HG03575 (cell line): ENCODE data around the gene TNFRSF18.

Experiments used
- ATAC-seq: cut with Tn5 transposase; IDR thresholded peaks from one replicate; pipeline ENCODE4 v1.9.1; 2021; ENCODE audit not compliant: unreplicated experiment, insufficient number of reproducible peaks, low FRiP score; ENCODE audit errors: extremely low read depth

The TNFRSF18 gene

DNA sequence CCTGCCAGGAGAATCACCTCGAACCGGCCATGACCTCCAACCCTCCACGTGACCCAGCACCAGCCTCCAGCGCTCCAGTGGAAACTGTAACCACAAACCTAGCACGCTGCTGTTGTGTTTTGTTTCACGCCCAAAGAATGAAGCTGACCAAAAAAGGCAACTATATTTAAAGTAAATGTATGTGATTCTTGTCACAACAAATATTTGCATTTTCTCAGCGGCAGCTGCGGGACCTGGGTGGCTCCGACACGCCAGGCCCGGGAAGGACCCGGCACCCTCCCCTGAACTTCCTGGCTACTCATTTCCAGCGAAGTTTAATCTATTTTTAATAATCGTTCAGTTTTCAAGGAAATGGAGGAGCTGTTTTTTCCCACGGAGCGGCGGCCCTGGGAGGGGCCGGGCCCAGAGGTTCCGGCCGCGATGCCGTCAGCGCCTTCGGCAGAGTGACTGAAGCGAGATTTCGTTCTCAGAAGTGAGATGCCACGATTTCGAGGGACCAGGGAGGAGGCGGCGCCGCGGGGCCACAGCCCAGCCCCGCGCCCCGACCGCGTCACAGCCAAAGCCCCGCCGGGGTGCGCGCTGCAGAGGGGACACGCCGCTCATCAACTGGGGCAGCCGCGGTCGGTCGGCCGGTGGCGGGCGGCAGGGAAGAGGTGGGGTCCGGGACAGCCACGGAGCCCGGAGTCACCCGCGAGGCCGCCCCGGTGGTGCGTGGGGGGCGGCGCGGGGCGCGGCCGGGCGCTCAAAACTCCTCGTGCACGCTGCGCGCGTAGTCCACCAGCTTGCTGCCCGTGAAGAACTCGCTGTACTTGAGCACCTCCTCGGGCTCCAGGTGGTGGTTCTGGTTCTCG lies 10.6 kb upstream of the TNFRSF18 start:
- ATAC-seq = no peak

DNA sequence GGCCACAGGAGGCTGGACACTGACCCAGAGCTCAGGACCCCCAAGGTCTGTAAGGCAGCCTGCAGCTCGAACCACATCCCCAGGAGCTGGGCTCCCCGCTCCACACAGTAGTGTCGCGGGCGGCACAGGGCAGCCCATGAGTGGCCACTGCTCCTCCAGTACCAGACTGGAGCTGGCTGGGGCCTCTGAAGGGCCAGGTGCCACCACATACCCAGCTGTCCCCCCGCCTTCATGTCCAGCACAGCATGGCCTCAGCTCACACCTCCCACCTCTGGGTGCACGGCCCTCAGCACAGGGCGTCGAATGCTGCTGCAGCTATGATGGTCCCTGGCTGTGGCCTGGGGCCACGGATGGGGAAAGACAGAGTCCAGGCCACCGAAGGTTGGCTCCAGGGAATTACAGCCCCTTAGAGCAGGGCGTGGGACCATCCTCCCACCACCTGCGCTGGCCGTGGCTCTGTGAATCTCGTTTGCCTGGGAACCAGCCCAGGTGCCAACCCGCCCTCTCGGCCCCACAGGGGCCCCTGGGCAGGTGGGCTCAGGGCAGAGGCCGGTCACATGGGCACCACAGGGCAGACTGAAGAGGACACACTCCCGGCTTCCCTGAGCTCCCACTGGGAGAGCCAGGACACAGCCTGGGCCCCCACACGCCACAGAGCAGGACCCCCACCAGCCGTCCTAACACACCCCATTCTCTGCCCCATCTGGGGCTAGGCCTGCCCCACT lies 9.7 kb upstream of the TNFRSF18 start:
- ATAC-seq = no peak

DNA sequence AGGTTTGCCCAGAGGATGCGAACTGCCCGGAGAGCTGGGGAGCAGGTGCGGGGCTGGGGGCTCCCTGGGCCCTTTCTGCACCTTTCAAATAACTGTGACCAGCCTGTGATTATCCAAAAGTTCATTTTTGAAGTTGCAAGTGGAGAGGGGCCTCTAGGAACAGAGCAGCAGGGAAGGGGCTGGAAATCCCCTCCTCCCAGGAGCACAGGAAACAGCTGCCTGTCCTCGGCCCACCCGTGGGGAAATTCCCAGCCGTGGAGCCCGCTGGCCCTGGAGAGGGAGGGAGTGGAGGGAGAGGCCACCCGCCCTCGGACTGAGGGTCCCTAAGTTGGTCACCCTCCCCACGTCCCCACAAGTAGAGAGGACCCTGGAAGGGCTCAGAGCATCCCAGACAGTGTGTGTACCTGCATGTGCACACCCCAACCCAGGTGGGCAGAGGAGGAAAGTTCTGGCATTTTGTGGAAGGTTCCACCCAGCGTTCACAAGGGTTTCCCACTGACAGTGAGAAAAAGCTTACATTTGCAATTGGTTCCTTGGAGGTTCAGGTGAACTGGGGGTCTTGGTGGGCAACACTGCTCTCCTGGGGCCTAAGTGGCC lies 8.8 kb upstream of the TNFRSF18 start:
- ATAC-seq = no peak

DNA sequence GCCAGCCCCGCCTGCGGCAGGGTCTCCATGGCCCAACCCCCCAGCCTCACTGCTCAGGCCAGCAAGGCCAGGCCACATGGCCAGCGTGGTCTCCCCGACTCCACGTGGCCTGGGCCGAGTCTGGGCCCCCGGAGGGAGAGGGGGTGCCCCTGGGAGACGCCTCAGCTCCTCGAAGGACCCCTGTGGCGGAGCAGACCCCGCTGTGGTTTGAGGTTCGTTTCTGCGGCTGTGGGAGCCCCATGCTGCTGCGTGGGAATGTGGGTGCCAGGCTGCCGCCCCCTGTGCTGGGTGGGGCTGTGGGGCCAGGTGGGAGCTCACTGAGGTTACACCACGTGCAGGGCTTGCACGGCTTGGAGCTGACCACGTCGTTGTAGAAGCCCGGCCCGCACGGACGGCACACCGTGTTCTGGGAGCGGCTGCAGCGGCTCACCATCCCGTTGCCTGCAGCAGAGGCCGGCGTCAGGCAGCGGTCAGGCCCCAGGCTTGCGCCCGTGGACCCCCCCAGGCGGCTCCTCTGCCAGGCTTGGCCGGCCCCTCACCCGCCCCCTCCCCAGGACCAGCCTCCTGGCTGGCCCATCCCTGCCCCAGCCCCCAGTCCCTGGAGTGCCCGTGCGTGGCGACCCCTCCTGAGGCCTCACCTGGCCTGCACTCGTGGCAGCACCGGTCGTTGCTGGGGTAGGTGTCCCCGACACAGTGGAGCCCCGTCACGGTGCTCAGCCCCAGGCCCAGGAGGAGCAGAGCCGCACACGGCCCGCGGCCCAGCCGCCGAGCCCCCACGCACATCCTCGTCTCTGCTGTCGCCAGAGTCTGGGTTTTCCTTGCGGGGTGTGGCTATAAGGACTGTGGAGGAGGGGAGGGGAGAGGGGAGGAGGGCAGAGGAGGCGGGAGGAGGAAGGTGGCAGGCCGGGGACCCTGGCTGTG lies 7.2 kb upstream of the TNFRSF18 start, which contains the start of gene TNFRSF4:
TSS of gene TNFRSF4 (minus strand) at position 809 of the 921 bp plus-strand sequence. CDS start at position 783, 26 bp downstream.
- ATAC-seq = no peak

DNA sequence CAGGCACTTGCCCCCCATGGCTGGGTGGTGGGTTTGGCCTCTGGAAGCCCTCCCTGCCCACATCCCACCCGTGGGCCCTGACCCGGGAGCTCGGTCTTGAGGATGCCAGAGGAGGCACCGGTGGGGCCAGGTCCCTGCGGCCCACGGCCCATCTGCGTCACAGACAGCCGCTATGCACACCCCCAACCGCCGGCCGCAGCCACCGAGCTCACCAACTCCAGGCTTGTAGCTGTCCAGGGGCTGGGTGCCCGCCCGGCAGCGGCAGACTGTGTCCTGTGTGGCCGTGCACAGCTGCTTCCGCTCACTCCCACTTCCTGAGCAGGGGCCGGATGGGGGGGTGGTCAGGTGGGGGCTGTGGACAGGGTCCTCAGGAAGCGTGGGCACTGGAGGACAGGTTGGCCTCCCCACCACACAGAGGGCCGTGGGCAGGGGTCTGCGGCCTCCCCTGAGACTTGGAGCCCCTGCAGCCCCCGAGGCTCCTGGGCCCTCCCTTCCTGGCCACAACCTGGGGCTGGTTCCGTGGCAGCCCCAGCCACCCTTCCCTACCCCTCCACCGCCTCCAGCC lies 6.5 kb upstream of the TNFRSF18 start:
- ATAC-seq = no peak

DNA sequence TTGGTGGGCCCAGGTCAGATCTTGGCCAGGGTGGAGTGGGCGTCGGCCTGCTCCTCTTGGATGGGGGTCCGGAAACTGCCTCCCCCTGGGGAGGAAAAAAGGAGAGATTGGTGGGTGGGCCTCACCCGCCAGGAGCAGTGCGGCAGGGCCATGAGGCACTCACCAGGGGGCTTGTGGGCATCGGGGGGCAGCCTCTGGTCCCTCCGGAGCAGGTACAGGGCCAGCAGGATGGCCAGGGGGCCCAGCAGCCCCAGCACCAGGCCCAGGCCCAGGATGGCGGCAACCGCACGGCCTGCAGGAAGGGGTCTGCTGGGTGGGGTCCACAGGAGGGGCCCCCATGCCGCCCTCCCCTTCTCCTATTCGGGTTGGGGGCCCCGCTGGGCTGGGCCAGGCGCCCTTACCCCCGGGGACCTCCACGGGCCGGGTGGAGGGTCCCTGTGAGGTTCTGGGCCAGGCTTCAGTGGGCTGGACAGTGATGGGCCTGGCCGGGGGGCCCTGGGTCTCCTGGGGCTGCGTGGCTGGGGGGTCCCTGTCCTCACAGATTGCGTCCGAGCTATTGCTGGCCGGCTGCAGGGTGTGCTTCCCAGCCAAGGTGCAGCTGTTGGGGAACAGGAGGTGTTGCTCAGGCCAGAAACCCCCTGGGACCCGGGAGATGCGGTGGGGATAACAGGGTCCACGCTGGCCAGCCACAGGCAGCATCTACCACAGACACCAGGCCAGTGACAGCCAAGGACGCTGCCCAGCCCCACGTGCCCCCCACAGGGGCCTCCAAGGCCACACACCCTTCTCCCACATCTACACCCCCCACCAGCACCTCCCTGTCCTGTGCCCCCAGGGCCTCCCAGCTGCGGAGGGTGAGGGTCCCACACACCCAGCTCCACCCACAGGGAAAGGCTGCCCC lies 5.4 kb upstream of the TNFRSF18 start:
- no peak for ATAC-seq

DNA sequence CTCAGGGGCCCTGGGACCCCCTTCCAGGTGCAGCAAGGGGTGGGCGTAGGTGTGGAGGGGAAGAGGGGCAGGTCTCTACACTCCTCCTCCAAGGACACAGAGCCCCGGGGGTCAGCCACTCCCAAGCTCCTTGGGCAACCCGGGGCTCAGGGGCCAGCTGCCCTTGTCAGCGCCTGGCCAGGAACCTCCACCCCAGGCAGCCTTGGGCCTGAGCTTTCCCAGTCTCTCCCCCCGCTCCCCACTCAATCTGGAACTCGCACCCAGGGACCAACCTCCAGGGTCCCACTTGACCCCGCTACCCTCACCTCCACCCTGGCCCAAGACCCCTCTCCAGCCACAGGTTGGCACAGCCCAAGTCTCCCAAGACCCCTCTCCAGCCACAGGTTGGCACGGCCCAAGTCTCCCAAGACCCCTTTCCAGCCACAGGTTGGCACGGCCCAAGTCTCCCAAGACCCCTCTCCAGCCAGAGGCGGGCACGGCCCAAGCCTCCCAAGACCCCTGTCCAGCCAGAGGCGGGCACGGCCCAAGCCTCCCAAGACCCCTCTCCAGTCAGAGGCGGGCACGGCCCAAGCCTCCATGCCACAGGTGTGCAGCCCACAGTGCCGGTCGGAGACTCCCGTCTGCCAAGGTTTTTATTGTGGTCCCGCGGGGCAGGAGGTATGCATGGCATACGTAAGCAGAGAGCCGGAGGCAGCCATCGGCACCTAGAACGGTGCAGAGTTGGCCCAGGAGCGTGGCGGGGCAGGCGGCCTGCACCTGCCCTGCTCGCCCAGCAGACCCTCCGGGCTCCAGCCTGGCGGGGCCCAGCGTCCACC lies 4.5 kb upstream of the TNFRSF18 start:
- ATAC-seq = no peak

DNA sequence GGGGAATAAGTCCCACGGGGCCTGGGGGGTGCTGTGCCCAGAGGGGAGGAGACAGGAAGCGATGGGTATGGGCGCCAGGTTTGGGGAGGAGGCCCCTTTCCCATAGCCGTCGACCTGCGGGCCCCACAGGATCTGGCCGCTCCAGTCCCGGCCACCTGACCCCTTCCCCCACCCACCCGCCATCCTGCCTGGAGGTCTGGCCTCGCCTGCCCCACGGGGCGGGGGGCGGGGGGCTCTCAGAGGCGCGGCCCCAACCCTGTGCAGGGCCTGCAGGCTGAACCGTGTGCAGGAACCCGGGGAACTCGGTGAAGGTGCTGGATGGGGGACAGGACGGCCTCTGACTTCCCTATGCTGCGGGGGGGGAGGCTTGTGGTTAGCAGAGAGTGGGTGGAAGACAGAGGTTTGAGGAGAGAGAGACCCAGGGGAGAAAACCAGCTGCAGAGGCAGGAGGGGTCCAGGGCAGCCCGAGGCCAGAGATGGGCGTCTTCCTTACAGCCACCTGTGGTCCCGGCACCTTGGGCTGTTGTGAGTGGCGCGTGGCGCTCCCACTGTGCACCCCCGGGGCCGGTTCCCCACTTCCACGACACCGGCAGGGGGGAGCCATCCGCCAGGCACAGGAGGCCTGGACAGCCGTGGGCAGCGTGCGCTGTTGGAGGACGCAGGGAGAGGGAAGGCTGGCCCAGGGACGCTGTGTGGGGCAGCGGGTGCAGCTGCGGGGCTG lies 2.5 kb upstream of the TNFRSF18 start:
- ATAC-seq = no peak

DNA sequence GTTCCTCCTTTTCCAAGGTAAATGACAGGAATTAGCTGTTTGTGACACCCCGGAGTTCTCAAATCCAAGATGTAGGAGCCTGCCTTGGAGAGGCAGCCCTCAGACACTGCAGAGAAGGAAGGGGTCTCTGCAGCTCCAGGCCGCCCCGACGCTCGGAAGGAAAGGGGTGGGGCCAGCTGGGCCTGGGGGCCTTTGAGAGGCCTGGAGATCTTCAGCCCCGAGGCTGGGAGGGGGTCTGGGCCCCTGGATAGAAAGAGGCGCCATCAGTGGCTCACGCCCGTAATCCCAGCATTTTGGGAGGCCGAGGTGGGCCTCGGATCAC lies 1.1 kb upstream of the TNFRSF18 start:
- ATAC-seq = no peak

DNA sequence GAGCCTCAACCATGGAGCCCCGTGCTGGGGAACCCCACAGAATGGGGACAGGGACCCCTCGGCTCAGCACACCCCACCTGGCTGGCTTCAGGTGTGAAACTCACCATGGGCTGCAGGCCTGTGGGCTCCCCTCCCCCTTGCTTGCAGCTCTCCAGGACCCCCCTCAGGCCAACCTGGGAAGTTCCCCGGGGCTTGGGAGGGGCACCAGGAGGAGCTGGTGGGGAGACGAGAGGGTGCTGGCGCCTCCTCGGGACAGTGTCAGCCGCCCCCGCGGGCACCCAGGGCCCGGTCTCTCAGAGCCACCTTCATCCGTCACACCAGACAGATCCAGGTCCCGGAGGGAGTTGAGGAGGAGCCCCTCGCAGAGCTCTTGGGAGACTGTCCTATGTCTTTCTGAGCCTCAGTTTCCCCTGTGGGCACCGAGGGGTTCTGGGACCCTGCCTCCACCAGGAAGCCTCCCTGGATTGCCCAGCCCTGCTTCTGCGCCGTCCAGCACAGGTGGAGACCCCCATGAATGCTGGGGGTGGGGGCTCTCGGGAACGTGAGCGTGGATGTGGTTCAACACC lies 657 bp upstream of the TNFRSF18 start:
- no peak for ATAC-seq

DNA sequence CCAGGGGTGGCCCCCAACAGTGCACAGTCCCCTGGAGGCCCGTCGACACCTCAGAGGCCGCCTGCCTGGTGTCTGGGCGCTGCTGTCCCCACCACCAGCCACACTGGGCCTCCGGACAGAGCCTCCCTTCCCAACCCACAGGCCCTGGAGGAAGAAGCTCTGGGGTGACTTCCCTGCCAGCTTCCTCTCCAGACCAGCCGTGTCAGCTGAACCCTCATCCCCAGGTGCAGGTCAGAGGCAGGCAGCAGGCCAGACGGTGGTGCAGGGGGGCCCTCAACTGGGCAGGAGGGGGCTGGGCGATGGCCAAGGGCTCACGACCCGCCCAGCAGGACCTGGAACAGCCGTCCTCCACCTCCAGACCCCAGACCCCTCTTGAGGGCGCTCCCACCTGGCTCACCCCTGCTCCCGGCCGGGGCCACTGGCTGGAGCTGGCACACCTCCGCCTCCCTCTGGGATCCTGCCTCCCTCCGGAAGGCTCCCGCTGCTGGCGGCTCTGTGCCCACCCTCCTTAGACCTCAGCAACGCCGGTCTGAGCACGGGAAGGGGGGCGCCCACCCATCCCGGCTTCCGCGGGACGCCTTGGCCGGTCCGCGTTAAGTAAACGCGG lies 520 bp downstream of the TNFRSF18 start:
- ATAC-seq = no peak

DNA sequence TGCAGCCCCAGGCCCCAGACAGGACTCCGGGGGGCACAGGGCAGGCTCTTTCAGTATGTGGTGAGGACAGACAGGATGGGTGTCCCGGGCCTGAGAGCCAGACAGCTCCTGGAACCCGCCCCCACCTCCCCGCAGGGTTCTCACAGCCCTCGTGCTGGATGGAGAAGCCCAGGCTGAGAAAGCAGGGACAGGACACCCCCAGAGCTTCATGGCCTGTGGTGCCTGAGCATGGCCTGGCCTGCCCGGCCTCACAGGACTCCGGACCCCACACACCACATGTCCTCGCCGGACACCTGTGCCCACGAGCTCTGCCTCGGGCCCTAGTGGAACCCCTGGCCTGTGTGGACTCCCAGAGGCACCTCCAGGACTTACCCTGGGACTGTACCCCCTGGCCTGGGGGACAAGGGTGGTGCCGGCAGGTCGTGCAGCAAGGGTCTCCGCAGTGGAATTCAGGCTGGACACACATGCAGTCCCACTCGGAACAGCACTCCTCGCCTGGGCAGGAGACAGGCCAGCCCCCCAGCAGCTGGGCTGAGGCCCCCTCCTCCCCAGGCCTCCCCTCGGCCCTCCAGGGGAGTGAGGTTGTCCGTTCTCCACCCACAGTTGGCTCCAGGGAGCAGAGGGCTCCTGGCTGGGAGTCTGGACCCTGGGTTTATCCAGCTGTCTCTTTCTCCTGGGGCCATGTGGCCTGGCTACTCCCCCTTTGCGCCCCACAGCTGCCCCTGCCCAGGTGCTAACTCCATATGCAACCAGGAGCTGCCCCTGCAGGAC lies 1.2 kb downstream of the TNFRSF18 start:
- no peak for ATAC-seq

DNA sequence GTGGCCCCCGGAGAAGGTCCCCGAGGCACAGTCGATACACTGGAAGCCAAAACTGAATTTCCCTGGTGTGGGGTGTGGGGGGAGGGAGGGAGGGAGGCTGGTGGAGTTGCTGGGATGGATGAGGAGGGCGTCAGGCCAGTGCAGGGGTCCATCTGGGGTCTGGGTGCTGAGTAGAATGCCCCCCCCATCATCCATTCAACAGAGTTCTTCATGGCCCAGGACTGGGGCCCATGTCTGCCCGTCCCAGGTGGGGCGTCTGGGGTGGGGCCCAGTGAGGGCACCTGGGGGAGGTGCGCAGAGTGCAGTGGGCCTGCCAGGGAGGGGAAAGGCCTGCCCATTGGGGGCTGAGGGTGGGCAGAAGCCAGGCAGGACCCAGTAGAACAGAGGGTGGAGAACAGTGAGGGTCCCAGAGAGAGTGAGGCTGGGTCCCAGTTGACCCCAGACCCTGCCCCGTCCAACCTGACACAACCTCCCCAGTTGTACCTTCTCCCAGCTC lies 1.9 kb downstream of the TNFRSF18 start:
- no peak for ATAC-seq

DNA sequence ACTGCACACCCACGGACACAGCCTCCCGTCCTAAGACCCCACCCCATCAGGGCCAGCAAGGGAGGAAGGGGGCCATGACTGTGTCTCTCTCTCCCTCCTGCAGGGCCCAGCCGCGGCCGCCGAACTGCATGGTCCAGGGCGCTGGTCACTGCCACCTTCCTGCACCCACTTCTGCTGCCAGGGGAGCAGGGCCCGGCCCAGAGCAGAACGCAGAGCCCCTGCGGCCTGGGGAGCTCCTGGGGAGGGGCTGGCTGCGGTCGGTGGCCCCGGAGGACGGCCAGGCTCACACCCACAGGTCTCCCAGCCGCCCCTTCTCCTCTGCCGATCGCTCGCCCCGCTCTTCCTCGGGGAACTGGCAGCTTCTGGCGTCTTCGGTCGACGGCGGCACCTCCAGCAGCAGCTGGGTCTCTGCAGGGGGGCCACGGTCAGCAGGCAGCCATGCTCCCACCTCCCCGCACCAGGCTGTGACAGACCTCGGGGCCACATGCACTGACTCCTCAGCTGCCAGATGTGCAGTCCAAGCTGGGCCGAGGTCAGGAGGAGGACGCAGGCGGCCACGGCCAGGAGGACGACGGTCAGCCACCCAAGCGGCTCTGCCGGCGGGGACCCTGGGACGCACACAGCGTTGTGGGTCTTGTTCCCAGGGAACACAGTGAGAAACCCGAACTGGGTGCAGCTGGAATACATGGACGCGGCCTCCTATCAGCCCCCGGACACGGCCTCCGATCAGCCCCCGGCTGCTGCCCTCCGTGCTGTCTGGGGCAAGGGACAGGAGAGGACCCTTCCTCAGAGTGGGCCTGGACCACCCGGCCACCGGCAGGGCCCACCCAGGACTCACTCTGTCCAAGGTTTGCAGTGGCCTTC lies 2.6 kb downstream of the TNFRSF18 start:
- ATAC-seq = no peak
